HCT116 (cell line): Measurements from ENCODE around the gene OLIG3. TPM values are rescaled to one million over a fixed set of nuclear protein-coding genes. Genes with fewer than 3 reads are reported as not detected.

Source experiments
- ATAC-seq: fragments of 200-7000 bp; cut with Tn5 transposase; 2 replicates; pipeline ENCODE4 v1.9.1; 2020; ENCODE audit warnings: mild to moderate bottlenecking, moderate library complexity
- BruUV-seq: library from RNA; stranded (reverse); fragments of 400-500 nt; replicated peaks from 2 replicates; lab custom pipeline; 2021; lab: Mats Ljungman, UMichigan
- CTCF ChIA-PET: fragments of 300-600 bp; sonication (Branson Sonifier 250); formaldehyde crosslinking; loops from one replicate; lab custom pipeline; 2021; ENCODE audit warnings: antibody characterized with exemption; lab: Charles Lee
- POLR2A ChIA-PET: fragments of 300-600, 350-600 bp; sonication (Branson Sonifier 250); formaldehyde crosslinking; loops from one replicate; lab custom pipeline; 2021; ENCODE audit warnings: antibody characterized with exemption; lab: Charles Lee
- RAD21 ChIA-PET, 2 experiments: fragments of 300-600 bp; sonication (Branson Sonifier 250); formaldehyde crosslinking; loops; one replicate each; lab custom pipeline; 2023; ENCODE audit warnings: low total read pairs in 2 of 2; ENCODE audit not compliant: uncharacterized antibody in 2 of 2, unreplicated experiment in 2 of 2, low non-redundant PET in 1 of 2; lab: Charles Lee
- DNase-seq: peaks from one replicate; pipeline ENCODE4 v3.0.0-alpha.2; 2010; ENCODE audit warnings: low read depth, low spot score
- H2AFZ ChIP-seq: fragments of 200-600 bp; shearing (Covaris generic), sonication (generic); 2 replicates; pipeline ENCODE4 v1.6.1; 2017; ENCODE audit warnings: low read depth, mixed run types, mixed read lengths, antibody characterized with exemption, low read length; ENCODE audit not compliant: poor library complexity, severe bottlenecking
- H3K27ac ChIP-seq: 2 replicates; pipeline ENCODE4 v1.5.1; 2012; ENCODE audit warnings: low read depth, low read length
- H3K27me3 ChIP-seq: fragments of 200-600 bp; sonication (generic); 2 replicates; pipeline ENCODE4 v1.6.1; 2016; ENCODE audit warnings: mixed run types, low read length, mixed read lengths; ENCODE audit not compliant: insufficient read depth
- H3K36me3 ChIP-seq, 2 experiments: fragments of 200-500 bp in 1 of 2; fragments of 200-600 bp in 1 of 2; sonication (Bioruptor generic) in 1 of 2; sonication (generic) in 1 of 2; 2 replicates each; pipeline versions ENCODE4 v1.5.1 to v1.6.1; 2014 to 2016; ENCODE audit warnings: low read length in 2 of 2, inconsistent platforms in 1 of 2, mixed read lengths in 1 of 2, mixed run types in 1 of 2; ENCODE audit not compliant: insufficient read depth in 2 of 2, control insufficient read depth in 1 of 2
- H3K4me1 ChIP-seq, 2 experiments: fragments of 200-600 bp in 1 of 2; sonication (generic) in 1 of 2; 2 replicates each; pipeline versions ENCODE4 v1.5.1 to v1.6.1; 2012 to 2017; ENCODE audit warnings: low read length in 2 of 2, inconsistent platforms in 1 of 2, mild to moderate bottlenecking in 1 of 2, mixed read lengths in 1 of 2, mixed run types in 1 of 2, moderate library complexity in 1 of 2; ENCODE audit not compliant: insufficient read depth in 2 of 2, control insufficient read depth in 1 of 2
- H3K4me2 ChIP-seq: fragments of 200-600 bp; sonication (generic); 2 replicates; pipeline ENCODE4 v1.6.1; 2017; ENCODE audit warnings: mixed run types, low read length, mixed read lengths
- H3K4me3 ChIP-seq, 2 experiments: fragments of 200-600 bp in 1 of 2; sonication (generic) in 1 of 2; replicated peaks in 1 of 2; 2 replicates each; pipeline ENCODE4 v1.5.1; 2011 to 2016; ENCODE audit warnings: low read length in 2 of 2, control low read depth in 1 of 2, low read depth in 1 of 2, mild to moderate bottlenecking in 1 of 2, mixed read lengths in 1 of 2, mixed run types in 1 of 2
- H3K79me2 ChIP-seq: fragments of 200-600 bp; sonication (generic); 2 replicates; pipeline ENCODE4 v1.6.1; 2017; ENCODE audit warnings: mild to moderate bottlenecking, mixed run types, low read length, moderate library complexity, mixed read lengths; ENCODE audit not compliant: insufficient read depth
- H3K9ac ChIP-seq: fragments of 200-600 bp; sonication (generic); 2 replicates; pipeline ENCODE4 v1.6.1; 2016; ENCODE audit warnings: low read length, mixed read lengths
- H3K9me2 ChIP-seq: fragments of 200-600 bp; sonication (generic), shearing (Covaris generic); 2 replicates; pipeline ENCODE4 v1.6.1; 2017; ENCODE audit warnings: mixed run types, mild to moderate bottlenecking, moderate library complexity; ENCODE audit not compliant: insufficient read depth
- H3K9me3 ChIP-seq, 2 experiments: fragments of 200-500 bp in 1 of 2; fragments of 200-600 bp in 1 of 2; sonication (Bioruptor generic) in 1 of 2; sonication (generic) in 1 of 2; 2 replicates each; pipeline ENCODE4 v1.6.1; 2014 to 2017; ENCODE audit warnings: low read length in 2 of 2, mixed read lengths in 2 of 2, inconsistent platforms in 1 of 2, low read depth in 1 of 2, mild to moderate bottlenecking in 1 of 2, mixed run types in 1 of 2, moderate library complexity in 1 of 2; ENCODE audit not compliant: control insufficient read depth in 1 of 2, insufficient read depth in 1 of 2
- H4K20me1 ChIP-seq: fragments of 200-600 bp; sonication (generic), shearing (Covaris generic); 2 replicates; pipeline ENCODE4 v1.6.1; 2017; ENCODE audit warnings: mixed run types, mild to moderate bottlenecking, moderate library complexity; ENCODE audit not compliant: insufficient read depth
- JUND ChIP-seq: IDR thresholded peaks from 2 replicates; pipeline ENCODE4 v1.6.1; 2012
- MAX ChIP-seq: IDR thresholded peaks from 2 replicates; pipeline ENCODE4 v1.6.1; 2012
- POLR2AphosphoS5 ChIP-seq: IDR thresholded peaks from 2 replicates; pipeline ENCODE4 v1.6.1; 2011; ENCODE audit warnings: mild to moderate bottlenecking, low read depth, low read length, moderate library complexity
- RAD21 ChIP-seq: IDR thresholded peaks from 2 replicates; pipeline ENCODE4 v1.6.1; 2012; ENCODE audit warnings: low read depth, mild to moderate bottlenecking
- SRF ChIP-seq: IDR thresholded peaks from 2 replicates; pipeline ENCODE4 v1.6.1; 2012; ENCODE audit warnings: low read depth
- TCF7L2 ChIP-seq: IDR thresholded peaks from 2 replicates; pipeline ENCODE4 v1.7.0; 2011; ENCODE audit warnings: borderline replicate concordance, inconsistent platforms; ENCODE audit not compliant: insufficient read depth, insufficient read length; ENCODE audit errors: extremely low read depth
- ZBTB33 ChIP-seq: IDR thresholded peaks from 2 replicates; pipeline ENCODE4 v1.6.1; 2011; ENCODE audit warnings: mild to moderate bottlenecking, low read length, moderate library complexity; ENCODE audit not compliant: insufficient replicate concordance; ENCODE audit errors: extremely low read depth
- ZNF274 ChIP-seq: fragments of 200-500 bp; sonication (Bioruptor generic); IDR thresholded peaks from 2 replicates; pipeline ENCODE4 v1.6.1; 2014; ENCODE audit warnings: mild to moderate bottlenecking, low read depth, low read length, inconsistent platforms
- intact Hi-C: fragments of 100-400 bp; cut with micrococcal nuclease; formaldehyde crosslinking; loops from 2 replicates; pipeline ENCODE4 v1.10.0; 2022
- total RNA-seq: library from RNA; stranded (reverse); gene quantifications from one replicate; pipeline ENCODE4 v1.2.1, GENCODE V29; 2021; ENCODE audit not compliant: unreplicated experiment
- TF ChIP-seq, protein P1 (sequence below), 3 experiments: fragments of 200-600 bp in 1 of 3; sonication (generic) in 1 of 3; IDR thresholded peaks in 2 of 3; conservative IDR thresholded peaks in 1 of 3; 2 replicates each; pipeline ENCODE4 v1.5.1; 2012 to 2017; ENCODE audit warnings: low read depth in 2 of 3, low read length in 2 of 3, antibody characterized with exemption in 1 of 3, borderline replicate concordance in 1 of 3, control low read depth in 1 of 3, mild to moderate bottlenecking in 1 of 3, mixed read lengths in 1 of 3, mixed run types in 1 of 3, moderate library complexity in 1 of 3; ENCODE audit not compliant: insufficient read depth in 1 of 3
- TF ChIP-seq, protein P2 (sequence below): IDR thresholded peaks from 2 replicates; pipeline ENCODE4 v1.6.1; 2012

Gene OLIG3
- total RNA-seq, 1 experiment from 2014 or later = not detected

DNA sequence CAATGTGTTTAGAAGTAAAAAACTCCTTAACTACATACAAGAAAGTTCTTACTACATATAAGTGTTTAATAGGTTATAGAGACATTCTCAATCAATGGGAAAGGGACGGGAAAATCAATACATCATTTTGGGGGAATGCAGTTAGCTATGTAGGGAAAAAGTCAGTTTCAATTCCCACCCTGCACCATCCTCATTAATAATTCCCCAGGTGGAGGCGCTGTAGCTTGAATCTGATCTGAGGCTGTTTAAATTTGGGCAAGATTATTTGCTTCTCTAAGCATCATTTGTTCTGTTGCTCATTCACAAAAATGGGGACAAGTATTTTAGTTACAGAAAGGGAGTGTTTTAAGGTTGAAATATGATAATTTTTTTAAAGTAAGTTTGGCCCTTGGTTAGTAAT, 19.1 kb downstream of the OLIG3 start:
- ChIA-PET CTCF (interaction anchor here (0.7 to 1.1 kb wide), 2 partner anchors 16 to 24 kb away, joined by 3 to 4 read pairs; no protein-coding TSS in a partner anchor), POLR2A (no interaction called here), RAD21 (no interaction called here)
- intact Hi-C loops = no loop called here
- Histone ChIP-seq H3K4me2 (no peak overlapping the region), H2AFZ (no peak overlapping the region), H3K79me2 (no peaks in the 10 kb centered on the region), H3K4me3 (no peak overlapping the region), H3K9me2 (no peaks in the 10 kb centered on the region), H3K4me1 (no peaks in the 10 kb centered on the region), H3K9me3 (no peaks in the 10 kb centered on the region), H3K27ac (no peak overlapping the region), H4K20me1 (no peaks in the 10 kb centered on the region), H3K27me3 (no peaks in the 10 kb centered on the region), H3K9ac (no peak overlapping the region), H3K36me3 (no peaks in the 10 kb centered on the region)
- DNase-seq = no peak
- BruUV-seq = no TSS peak
- ATAC-seq = no peak
- peak; percentile 22; the same call in 1 of the 2 replicates for TF ChIP-seq RAD21
- no peak for TF ChIP-seq ZNF274
- TF ChIP-seq SRF = no peak
- TF ChIP-seq MAX = no peak
- TF ChIP-seq, protein P1, sequence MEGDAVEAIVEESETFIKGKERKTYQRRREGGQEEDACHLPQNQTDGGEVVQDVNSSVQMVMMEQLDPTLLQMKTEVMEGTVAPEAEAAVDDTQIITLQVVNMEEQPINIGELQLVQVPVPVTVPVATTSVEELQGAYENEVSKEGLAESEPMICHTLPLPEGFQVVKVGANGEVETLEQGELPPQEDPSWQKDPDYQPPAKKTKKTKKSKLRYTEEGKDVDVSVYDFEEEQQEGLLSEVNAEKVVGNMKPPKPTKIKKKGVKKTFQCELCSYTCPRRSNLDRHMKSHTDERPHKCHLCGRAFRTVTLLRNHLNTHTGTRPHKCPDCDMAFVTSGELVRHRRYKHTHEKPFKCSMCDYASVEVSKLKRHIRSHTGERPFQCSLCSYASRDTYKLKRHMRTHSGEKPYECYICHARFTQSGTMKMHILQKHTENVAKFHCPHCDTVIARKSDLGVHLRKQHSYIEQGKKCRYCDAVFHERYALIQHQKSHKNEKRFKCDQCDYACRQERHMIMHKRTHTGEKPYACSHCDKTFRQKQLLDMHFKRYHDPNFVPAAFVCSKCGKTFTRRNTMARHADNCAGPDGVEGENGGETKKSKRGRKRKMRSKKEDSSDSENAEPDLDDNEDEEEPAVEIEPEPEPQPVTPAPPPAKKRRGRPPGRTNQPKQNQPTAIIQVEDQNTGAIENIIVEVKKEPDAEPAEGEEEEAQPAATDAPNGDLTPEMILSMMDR (IDR thresholded peaks at IDR 0.05 in 2 of 3, conservative IDR thresholded peaks at IDR 0.05 in 1 of 3; ENCODE audit: borderline replicate concordance in 1 of 3, insufficient read depth in 1 of 3, low read depth in 2 of 3, low read length in 2 of 3) = peak in 2 of 3 experiments; percentile 32 to 55; a peak in 3 of 6 replicates

DNA sequence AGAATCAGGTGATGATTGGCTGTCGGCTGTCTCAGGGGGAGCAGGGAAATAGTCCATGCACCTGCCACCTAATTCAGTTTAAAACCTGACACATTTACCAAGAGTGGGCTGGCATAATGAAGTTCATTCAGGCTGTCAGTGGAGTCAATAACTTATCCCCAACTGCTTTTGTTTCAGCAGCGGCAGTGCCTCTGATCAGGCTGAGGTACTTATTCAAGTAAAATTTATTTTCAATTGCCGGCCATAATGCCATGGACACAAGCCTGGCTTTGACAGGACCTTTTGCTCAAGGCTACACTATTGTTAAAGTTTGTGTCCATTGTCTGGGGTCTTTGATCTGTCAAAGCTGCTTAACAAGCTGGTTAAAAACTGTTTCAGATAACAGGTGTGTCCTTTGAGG, 20.6 kb downstream of the OLIG3 start:
- no peaks in the 10 kb centered on the region for H3K4me1 ChIP-seq
- H3K4me3 ChIP-seq = no peak overlapping the region
- no peaks in the 10 kb centered on the region for H3K79me2 ChIP-seq
- H3K27ac ChIP-seq = no peak overlapping the region
- no peaks in the 10 kb centered on the region for H3K36me3 ChIP-seq
- no peak for DNase-seq
- no TSS peak for BruUV-seq
- TF ChIP-seq TCF7L2 (no peak), JUND (no peak), POLR2AphosphoS5 (no peak), ZBTB33 (no peak)
- TF ChIP-seq, protein P2, sequence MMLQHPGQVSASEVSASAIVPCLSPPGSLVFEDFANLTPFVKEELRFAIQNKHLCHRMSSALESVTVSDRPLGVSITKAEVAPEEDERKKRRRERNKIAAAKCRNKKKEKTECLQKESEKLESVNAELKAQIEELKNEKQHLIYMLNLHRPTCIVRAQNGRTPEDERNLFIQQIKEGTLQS = no peak
- H4K20me1 ChIP-seq = no peaks in the 10 kb centered on the region
- H3K9me2 ChIP-seq = no peaks in the 10 kb centered on the region
- no peak for ATAC-seq
- intact Hi-C loops = no loop called here
- H3K27me3 ChIP-seq = no peaks in the 10 kb centered on the region
- no peak overlapping the region for H3K9ac ChIP-seq
- H3K4me2 ChIP-seq = no peak overlapping the region
- CTCF ChIA-PET = no interaction called here
- RAD21 ChIA-PET = no interaction called here
- no peak overlapping the region for H2AFZ ChIP-seq
- no peaks in the 10 kb centered on the region for H3K9me3 ChIP-seq
- POLR2A ChIA-PET = no interaction called here
